ENCODE measurements around the gene MIER2. TPM values are rescaled to one million over a fixed set of nuclear protein-coding genes. Genes with fewer than 3 reads are reported as not detected.

Gene MIER2
- polyA plus RNA-seq, 3 donors, result 3.6 to 21.9 (median 6.9) TPM

GRCh38 chr19:389935-390289, 45.3 kb upstream of the MIER2 start:
- no peak for TF ChIP-seq CTCF (IDR thresholded peaks at IDR 0.05)
- peaks cover 4% of the 10 kb centered on the region for H3K4me1 Mint-ChIP-seq

GRCh38 chr19:389255-389934, 44.8 kb upstream of the MIER2 start:
- H3K4me2 ChIP-seq (replicated peaks; ENCODE audit: extremely low read depth, low read length, poor library complexity, severe bottlenecking), result no peak overlapping the region
- no peak for DNase-seq
- no peak overlapping the region for H3K4me3 Mint-ChIP-seq
- peaks cover 0 to 12% of the 10 kb centered on the region in 2 donors for H3K27me3 ChIP-seq (ENCODE audit: control insufficient read depth in 2 of 2, insufficient read depth in 2 of 2, low read length in 2 of 2)
- H3K9me3 Mint-ChIP-seq, result peaks cover 10 to 22% (median 14%) of the 10 kb centered on the region in 7 donors
- no peak overlapping the region for H2AFZ ChIP-seq (ENCODE audit: insufficient read depth, low read depth, low read length, poor library complexity, severe bottlenecking)
- no peaks in the 10 kb centered on the region for H3K4me1 ChIP-seq (ENCODE audit: control insufficient read depth in 1 of 2, insufficient read depth in 2 of 2, low read length in 2 of 2)
- WGBS (ENCODE audit: insufficient coverage), result 89% methylated on average over 15 of the region's 21 CpGs
- H3K9me3 ChIP-seq (replicated peaks in 1 of 2; ENCODE audit: control insufficient read depth in 1 of 2, insufficient read depth in 1 of 2, low read length in 2 of 2), result peaks cover 6 to 13% of the 10 kb centered on the region in 2 donors
- intact Hi-C loops (cut with micrococcal nuclease), result no loop called here
- H3K27ac ChIP-seq (ENCODE audit: low read depth in 1 of 2, low read length in 2 of 2), result no peak overlapping the region
- no peak overlapping the region for H3K4me3 ChIP-seq (replicated peaks in 1 of 3; ENCODE audit: low read depth in 2 of 3, low read length in 3 of 3)
- H3K36me3 Mint-ChIP-seq, result peaks cover 0 to 3% of the 10 kb centered on the region in 2 donors
- TF ChIP-seq CTCF (IDR thresholded peaks at IDR 0.05), result no peak
- no peaks in the 10 kb centered on the region for H3K36me3 ChIP-seq (replicated peaks in 1 of 2; ENCODE audit: control insufficient read depth in 1 of 2, insufficient read depth in 2 of 2, low read length in 2 of 2)
- no peaks in the 10 kb centered on the region for H4K20me1 ChIP-seq (ENCODE audit: insufficient read depth, low read length)
- H3K27ac Mint-ChIP-seq, result no peak overlapping the region
- peaks cover 24 to 40% (median 34%) of the 10 kb centered on the region in 3 donors for H3K27me3 Mint-ChIP-seq (ENCODE audit: low read depth in 3 of 3)
- H3K79me2 ChIP-seq (ENCODE audit: insufficient read depth, low read length), result no peaks in the 10 kb centered on the region
- H3K4me1 Mint-ChIP-seq, result peaks cover 7% of the 10 kb centered on the region
- no peak overlapping the region for H3K9ac ChIP-seq (ENCODE audit: insufficient read depth, low read length, poor library complexity, severe bottlenecking)

More at GRCh38 chr19:389935-390289, 45.3 kb upstream of the MIER2 start:
- Histone ChIP-seq H2AFZ (ENCODE audit: insufficient read depth, low read depth, low read length, poor library complexity, severe bottlenecking) (no peak overlapping the region), H3K79me2 (ENCODE audit: insufficient read depth, low read length) (no peaks in the 10 kb centered on the region), H3K9ac (ENCODE audit: insufficient read depth, low read length, poor library complexity, severe bottlenecking) (no peak overlapping the region), H3K27ac (ENCODE audit: low read depth in 1 of 2, low read length in 2 of 2) (no peak overlapping the region), H3K9me3 (replicated peaks in 1 of 2; ENCODE audit: control insufficient read depth in 1 of 2, insufficient read depth in 1 of 2, low read length in 2 of 2) (peaks cover 11 to 13% of the 10 kb centered on the region in 2 donors), H3K4me1 (ENCODE audit: control insufficient read depth in 1 of 2, insufficient read depth in 2 of 2, low read length in 2 of 2) (no peaks in the 10 kb centered on the region), H3K4me3 (replicated peaks in 1 of 3; ENCODE audit: low read depth in 2 of 3, low read length in 3 of 3) (no peak overlapping the region), H4K20me1 (ENCODE audit: insufficient read depth, low read length) (no peaks in the 10 kb centered on the region), H3K27me3 (ENCODE audit: control insufficient read depth in 2 of 2, insufficient read depth in 2 of 2, low read length in 2 of 2) (peaks cover 0 to 9% of the 10 kb centered on the region in 2 donors), H3K4me2 (replicated peaks; ENCODE audit: extremely low read depth, low read length, poor library complexity, severe bottlenecking) (no peak overlapping the region), H3K36me3 (replicated peaks in 1 of 2; ENCODE audit: control insufficient read depth in 1 of 2, insufficient read depth in 2 of 2, low read length in 2 of 2) (no peaks in the 10 kb centered on the region)
- intact Hi-C loops (cut with micrococcal nuclease), result no loop called here
- Mint-ChIP-seq H3K27ac (no peak overlapping the region), H3K4me3 (no peak overlapping the region), H3K36me3 (no peaks in the 10 kb centered on the region), H3K27me3 (ENCODE audit: low read depth in 3 of 3) (peaks cover 21 to 35% (median 29%) of the 10 kb centered on the region in 3 donors), H3K9me3 (peaks cover 11 to 24% (median 16%) of the 10 kb centered on the region in 7 donors)
- WGBS (ENCODE audit: insufficient coverage), result 93% methylated on average over 9 of the region's 12 CpGs
- no peak for DNase-seq

Measured in CD14-positive monocyte (primary cell).